ENCODE results near the gene PTGES3L.
"Not testable (repeated sequence)": the region's sequence is repeated elsewhere in the genome, so short reads cannot be mapped to it uniquely, and the experiment has no call there.

PTGES3L gene

GRCh38 chr17:42985225-42985624, 5.3 kb upstream of the PTGES3L start:
- Histone ChIP-seq H3K36me3 (ENCODE audit: control insufficient read depth, insufficient read depth, low read length) (peaks cover 12% of the 10 kb centered on the region), H3K4me3 (ENCODE audit: low read length) (no peak overlapping the region), H3K27ac (ENCODE audit: low read depth, low read length) (no peak overlapping the region), H3K4me1 (ENCODE audit: control insufficient read depth, insufficient read depth, low read length) (peaks cover 8% of the 10 kb centered on the region), H3K9ac (ENCODE audit: low read length) (no peak overlapping the region), H3K27me3 (ENCODE audit: control insufficient read depth, insufficient read depth, low read length) (no peaks in the 10 kb centered on the region)

- Histone ChIP-seq H3K9ac (ENCODE audit: low read length) (no peak overlapping the region), H3K27me3 (ENCODE audit: control insufficient read depth, insufficient read depth, low read length) (no peaks in the 10 kb centered on the region), H3K27ac (ENCODE audit: low read depth, low read length) (no peak overlapping the region), H3K4me1 (ENCODE audit: control insufficient read depth, insufficient read depth, low read length) (peaks cover 15% of the 10 kb centered on the region), H3K36me3 (ENCODE audit: control insufficient read depth, insufficient read depth, low read length) (peaks cover 2% of the 10 kb centered on the region), H3K4me3 (ENCODE audit: low read length) (no peak overlapping the region)
These were observed 2.4 kb upstream of the PTGES3L start for GRCh38 chr17:42982266-42982665.

- Histone ChIP-seq H3K4me3 (ENCODE audit: low read length) (peak overlapping the region; percentile 72), H3K27ac (ENCODE audit: low read depth, low read length) (peak overlapping the region; percentile 84), H3K9ac (ENCODE audit: low read length) (peak overlapping the region; percentile 78), H3K27me3 (ENCODE audit: control insufficient read depth, insufficient read depth, low read length) (no peaks in the 10 kb centered on the region), H3K36me3 (ENCODE audit: control insufficient read depth, insufficient read depth, low read length) (no peaks in the 10 kb centered on the region), H3K4me1 (ENCODE audit: control insufficient read depth, insufficient read depth, low read length) (peaks cover 15% of the 10 kb centered on the region)
These were observed 1.0 kb upstream of the PTGES3L start for GRCh38 chr17:42980766-42981397.

- Histone ChIP-seq H3K27me3 (ENCODE audit: control insufficient read depth, insufficient read depth, low read length) (no peaks in the 10 kb centered on the region), H3K9ac (ENCODE audit: low read length) (peak within 1 kb of the TSS; percentile 78), H3K4me1 (ENCODE audit: control insufficient read depth, insufficient read depth, low read length) (peaks cover 15% of the 10 kb centered on the region), H3K27ac (ENCODE audit: low read depth, low read length) (peak within 1 kb of the TSS; percentile 84), H3K36me3 (ENCODE audit: control insufficient read depth, insufficient read depth, low read length) (no peaks in the 10 kb centered on the region), H3K4me3 (ENCODE audit: low read length) (peak within 1 kb of the TSS; percentile 72)
These were observed 440 bp upstream of the PTGES3L start, which contains the start of gene RUNDC1 for GRCh38 chr17:42980274-42980765. Gene RUNDC1, plus strand, starts transcription at chr17:42980565. Its CDS starts 12 bp downstream, at chr17:42980577.

GRCh38 chr17:42975701-42976100, 4.2 kb downstream of the PTGES3L start:
- not testable (repeated sequence) for H3K27me3 ChIP-seq (ENCODE audit: control insufficient read depth, insufficient read depth, low read length); H3K4me3 ChIP-seq (ENCODE audit: low read length); H3K9ac ChIP-seq (ENCODE audit: low read length)

GRCh38 chr17:42975265-42975664, 4.6 kb downstream of the PTGES3L start:
- Histone ChIP-seq H3K27me3 (ENCODE audit: control insufficient read depth, insufficient read depth, low read length) (no peaks in the 10 kb centered on the region), H3K27ac (ENCODE audit: low read depth, low read length) (no peak overlapping the region), H3K9ac (ENCODE audit: low read length) (no peak overlapping the region), H3K36me3 (ENCODE audit: control insufficient read depth, insufficient read depth, low read length) (no peaks in the 10 kb centered on the region), H3K4me3 (ENCODE audit: low read length) (no peak overlapping the region), H3K4me1 (ENCODE audit: control insufficient read depth, insufficient read depth, low read length) (peaks cover 7% of the 10 kb centered on the region)

More at GRCh38 chr17:42975701-42976100, 4.2 kb downstream of the PTGES3L start:
- not testable (repeated sequence) for H3K27ac ChIP-seq (ENCODE audit: low read depth, low read length); H3K4me1 ChIP-seq (ENCODE audit: control insufficient read depth, insufficient read depth, low read length); H3K36me3 ChIP-seq (ENCODE audit: control insufficient read depth, insufficient read depth, low read length)

- not testable (repeated sequence) for H3K27ac ChIP-seq (ENCODE audit: low read depth, low read length); H3K4me1 ChIP-seq (ENCODE audit: control insufficient read depth, insufficient read depth, low read length); H3K36me3 ChIP-seq (ENCODE audit: control insufficient read depth, insufficient read depth, low read length); H3K4me3 ChIP-seq (ENCODE audit: low read length); H3K27me3 ChIP-seq (ENCODE audit: control insufficient read depth, insufficient read depth, low read length); H3K9ac ChIP-seq (ENCODE audit: low read length)
These were observed 6.6 kb downstream of the PTGES3L start for GRCh38 chr17:42973323-42973722.

- no peaks in the 10 kb centered on the region for H3K36me3 ChIP-seq (ENCODE audit: control insufficient read depth, insufficient read depth, low read length)
- no peak overlapping the region for H3K9ac ChIP-seq (ENCODE audit: low read length)
- H3K27ac ChIP-seq (ENCODE audit: low read depth, low read length): no peak overlapping the region
- H3K4me1 ChIP-seq (ENCODE audit: control insufficient read depth, insufficient read depth, low read length): no peaks in the 10 kb centered on the region
- H3K4me3 ChIP-seq (ENCODE audit: low read length): no peak overlapping the region
- no peaks in the 10 kb centered on the region for H3K27me3 ChIP-seq (ENCODE audit: control insufficient read depth, insufficient read depth, low read length)
These were observed 8.3 kb downstream of the PTGES3L start for GRCh38 chr17:42971589-42971988.

GRCh38 chr17:42969001-42969581, 10.8 kb downstream of the PTGES3L start:
- no peak overlapping the region for H3K9ac ChIP-seq (ENCODE audit: low read length)

GRCh38 chr17:42967925-42968324, 12.0 kb downstream of the PTGES3L start:
- Histone ChIP-seq H3K4me1 (ENCODE audit: control insufficient read depth, insufficient read depth, low read length) (peaks cover 2% of the 10 kb centered on the region), H3K36me3 (ENCODE audit: control insufficient read depth, insufficient read depth, low read length) (no peaks in the 10 kb centered on the region), H3K27ac (ENCODE audit: low read depth, low read length) (no peak overlapping the region), H3K4me3 (ENCODE audit: low read length) (no peak overlapping the region), H3K9ac (ENCODE audit: low read length) (no peak overlapping the region), H3K27me3 (ENCODE audit: control insufficient read depth, insufficient read depth, low read length) (no peaks in the 10 kb centered on the region)

More at GRCh38 chr17:42969001-42969581, 10.8 kb downstream of the PTGES3L start:
- Histone ChIP-seq H3K4me1 (ENCODE audit: control insufficient read depth, insufficient read depth, low read length) (no peaks in the 10 kb centered on the region), H3K27me3 (ENCODE audit: control insufficient read depth, insufficient read depth, low read length) (no peaks in the 10 kb centered on the region), H3K27ac (ENCODE audit: low read depth, low read length) (no peak overlapping the region), H3K36me3 (ENCODE audit: control insufficient read depth, insufficient read depth, low read length) (no peaks in the 10 kb centered on the region), H3K4me3 (ENCODE audit: low read length) (no peak overlapping the region)

GRCh38 chr17:42964161-42964932, 15.5 kb downstream of the PTGES3L start, which contains the start of gene AARSD1:
Gene AARSD1, minus strand, starts transcription at chr17:42964454. Its CDS starts 14 bp downstream, at chr17:42964440.
- Histone ChIP-seq H3K27ac (ENCODE audit: low read depth, low read length) (peak within 1 kb of the TSS; percentile 76), H3K27me3 (ENCODE audit: control insufficient read depth, insufficient read depth, low read length) (no peaks in the 10 kb centered on the region), H3K4me3 (ENCODE audit: low read length) (peak within 1 kb of the TSS; percentile 81), H3K4me1 (ENCODE audit: control insufficient read depth, insufficient read depth, low read length) (peaks cover 2% of the 10 kb centered on the region), H3K9ac (ENCODE audit: low read length) (peak within 1 kb of the TSS; percentile 64), H3K36me3 (ENCODE audit: control insufficient read depth, insufficient read depth, low read length) (peaks cover 16% of the 10 kb centered on the region)

GRCh38 chr17:42953669-42954068, 26.2 kb downstream of the PTGES3L start:
- peaks cover 26% of the 10 kb centered on the region for H3K36me3 ChIP-seq (ENCODE audit: control insufficient read depth, insufficient read depth, low read length)
- H3K9ac ChIP-seq (ENCODE audit: low read length): no peak overlapping the region
- H3K27ac ChIP-seq (ENCODE audit: low read depth, low read length): no peak overlapping the region
- H3K4me1 ChIP-seq (ENCODE audit: control insufficient read depth, insufficient read depth, low read length): no peaks in the 10 kb centered on the region
- no peak overlapping the region for H3K4me3 ChIP-seq (ENCODE audit: low read length)
- no peaks in the 10 kb centered on the region for H3K27me3 ChIP-seq (ENCODE audit: control insufficient read depth, insufficient read depth, low read length)

Measured in rectal smooth muscle tissue (tissue), 1 donor.